H9 (cell line): ENCODE data around the gene ZNF691. TPM values are rescaled to one million over a fixed set of nuclear protein-coding genes. Genes with fewer than 3 reads are reported as not detected.

ENCODE experiments used
- DNase-seq: peaks from one replicate; pipeline ENCODE4 v3.0.0-alpha.2; 2017
- H2AFZ ChIP-seq: one replicate; pipeline ENCODE4 v1.6.1; 2013; ENCODE audit warnings: mild to moderate bottlenecking, low read length, control low read depth, moderate library complexity
- H2AK5ac ChIP-seq: 2 replicates; pipeline ENCODE4 v1.6.1; 2013; ENCODE audit warnings: low read length, control low read depth, mixed read lengths; ENCODE audit not compliant: insufficient read length
- H2BK120ac ChIP-seq: one replicate; pipeline ENCODE4 v1.6.1; 2013; ENCODE audit warnings: low read depth, mild to moderate bottlenecking, low read length, control low read depth, inconsistent platforms; ENCODE audit not compliant: poor library complexity, severe bottlenecking
- H2BK12ac ChIP-seq: 2 replicates; pipeline ENCODE4 v1.6.1; 2013; ENCODE audit warnings: low read length, control low read depth, mixed read lengths, low read depth; ENCODE audit not compliant: insufficient read length
- H2BK15ac ChIP-seq: 2 replicates; pipeline ENCODE4 v1.6.1; 2013; ENCODE audit warnings: low read depth, low read length, control low read depth
- H2BK20ac ChIP-seq: one replicate; pipeline ENCODE4 v1.6.1; 2013; ENCODE audit warnings: low read depth, mild to moderate bottlenecking, low read length, control low read depth, inconsistent platforms; ENCODE audit not compliant: poor library complexity, severe bottlenecking
- H2BK5ac ChIP-seq: 2 replicates; pipeline ENCODE4 v1.6.1; 2013; ENCODE audit warnings: low read length, control low read depth, mixed read lengths; ENCODE audit not compliant: insufficient read length
- H3K14ac ChIP-seq: 2 replicates; pipeline ENCODE4 v1.6.1; 2013; ENCODE audit warnings: low read length, control low read depth; ENCODE audit not compliant: insufficient read depth
- H3K18ac ChIP-seq: 2 replicates; pipeline ENCODE4 v1.6.1; 2013; ENCODE audit warnings: low read depth, mild to moderate bottlenecking, mixed read lengths, low read length, control low read depth; ENCODE audit not compliant: insufficient read length
- H3K23ac ChIP-seq: 2 replicates; pipeline ENCODE4 v1.6.1; 2013; ENCODE audit warnings: low read length, control low read depth, mixed read lengths, low read depth; ENCODE audit not compliant: insufficient read length
- H3K23me2 ChIP-seq: 2 replicates; pipeline ENCODE4 v1.6.1; 2013; ENCODE audit warnings: low read depth, mild to moderate bottlenecking, mixed read lengths, low read length, control low read depth; ENCODE audit not compliant: insufficient read length, poor library complexity, severe bottlenecking
- H3K27ac ChIP-seq: 2 replicates; pipeline ENCODE4 v1.5.1; 2013; ENCODE audit warnings: low read length, control low read depth, mixed read lengths, low read depth; ENCODE audit not compliant: insufficient read length
- H3K27me3 ChIP-seq: 2 replicates; pipeline ENCODE4 v1.6.1; 2013; ENCODE audit warnings: low read length, control low read depth, inconsistent platforms; ENCODE audit not compliant: insufficient read depth
- H3K4ac ChIP-seq: 2 replicates; pipeline ENCODE4 v1.6.1; 2013; ENCODE audit warnings: low read depth, mild to moderate bottlenecking, control low read depth, inconsistent platforms, low read length, moderate library complexity
- H3K4me1 ChIP-seq: 2 replicates; pipeline ENCODE4 v1.6.1; 2013; ENCODE audit warnings: low read length, control low read depth, inconsistent platforms; ENCODE audit not compliant: insufficient read depth
- H3K4me2 ChIP-seq: 2 replicates; pipeline ENCODE4 v1.6.1; 2013; ENCODE audit warnings: low read length, control low read depth, mixed read lengths; ENCODE audit not compliant: insufficient read length, insufficient read depth
- H3K56ac ChIP-seq: 2 replicates; pipeline ENCODE4 v1.6.1; 2013; ENCODE audit warnings: low read depth, mild to moderate bottlenecking, mixed read lengths, low read length, control low read depth; ENCODE audit not compliant: insufficient read length
- H3K79me1 ChIP-seq: 2 replicates; pipeline ENCODE4 v1.6.1; 2013; ENCODE audit warnings: low read depth, mild to moderate bottlenecking, moderate library complexity, low read length, control low read depth, inconsistent platforms; ENCODE audit not compliant: insufficient read depth, poor library complexity, severe bottlenecking
- H3K79me2 ChIP-seq: 2 replicates; pipeline ENCODE4 v1.6.1; 2013; ENCODE audit warnings: low read length, control low read depth, inconsistent platforms; ENCODE audit not compliant: insufficient read depth
- H3K9ac ChIP-seq: 2 replicates; pipeline ENCODE4 v1.6.1; 2013; ENCODE audit warnings: low read length, control low read depth, mixed read lengths; ENCODE audit not compliant: insufficient read length; ENCODE audit errors: extremely low read depth
- H3K9me3 ChIP-seq: one replicate; pipeline ENCODE4 v1.6.1; 2013; ENCODE audit warnings: low read depth, low read length, inconsistent platforms; ENCODE audit not compliant: control insufficient read depth
- H3T11ph ChIP-seq: one replicate; pipeline ENCODE4 v1.6.1; 2013; ENCODE audit warnings: mild to moderate bottlenecking, low read length, control low read depth, inconsistent platforms
- H4K20me1 ChIP-seq: one replicate; pipeline ENCODE4 v1.6.1; 2013; ENCODE audit not compliant: control insufficient read depth, insufficient read length, insufficient read depth
- H4K5ac ChIP-seq: 2 replicates; pipeline ENCODE4 v1.6.1; 2013; ENCODE audit warnings: low read depth, mild to moderate bottlenecking, mixed read lengths, low read length, control low read depth; ENCODE audit not compliant: insufficient read length
- H4K8ac ChIP-seq: replicated peaks from 2 replicates; pipeline ENCODE4 v1.6.1; 2013; ENCODE audit warnings: low read length, control low read depth, mixed read lengths, low read depth; ENCODE audit not compliant: insufficient read length
- H4K91ac ChIP-seq: 2 replicates; pipeline ENCODE4 v1.6.1; 2013; ENCODE audit warnings: low read depth, mild to moderate bottlenecking, moderate library complexity, mixed read lengths, low read length, control low read depth; ENCODE audit not compliant: insufficient read length
- H3K27ac Mint-ChIP-seq, 3 experiments: 2 replicates in 2 of 3; 3 replicates in 1 of 3; pipeline ENCODE4 v1.8.0; 2020 to 2021; ENCODE audit warnings: mixed read lengths in 3 of 3, mild to moderate bottlenecking in 1 of 3, moderate library complexity in 1 of 3
- H3K27me3 Mint-ChIP-seq: 2 replicates; pipeline ENCODE4 v1.8.0; 2021; ENCODE audit warnings: low read depth, mild to moderate bottlenecking, moderate library complexity, mixed read lengths
- H3K36me3 Mint-ChIP-seq, 3 experiments: 2 replicates in 2 of 3; 3 replicates in 1 of 3; pipeline ENCODE4 v1.8.0; 2020 to 2021; ENCODE audit warnings: low read depth in 3 of 3, mixed read lengths in 3 of 3; ENCODE audit not compliant: insufficient read depth in 1 of 3
- H3K4me1 Mint-ChIP-seq, 2 experiments: 2 replicates each; pipeline ENCODE4 v1.8.0; 2020; ENCODE audit warnings: mixed read lengths in 2 of 2
- H3K4me3 Mint-ChIP-seq, 2 experiments: 2 replicates in 1 of 2; 3 replicates in 1 of 2; pipeline ENCODE4 v1.8.0; 2020 to 2021; ENCODE audit warnings: mild to moderate bottlenecking in 2 of 2, mixed read lengths in 2 of 2, moderate library complexity in 1 of 2
- H3K9me3 Mint-ChIP-seq, 2 experiments: 2 replicates in 1 of 2; 3 replicates in 1 of 2; pipeline ENCODE4 v1.8.0; 2020; ENCODE audit warnings: mild to moderate bottlenecking in 2 of 2, mixed read lengths in 2 of 2, moderate library complexity in 1 of 2
- WGBS: extraction: QIAGEN DNeasy Blood & Tissue Kit; methylation state at CpG from one replicate; pipeline ENCODE4 v1.1.7; 2013; ENCODE audit warnings: missing lambda C conversion rate, low lambda C conversion rate, mixed read lengths; ENCODE audit not compliant: insufficient read length; ENCODE audit errors: extremely low coverage; 5-methylcytosine and 5-hydroxymethylcytosine counted together
- total RNA-seq: library from RNA; stranded (reverse); gene quantifications from 2 replicates; pipeline ENCODE4 v1.2.1, GENCODE V29; 2021
- TF ChIP-seq, protein P1 (sequence below): fragments of 200-600 bp; sonication (generic); conservative IDR thresholded peaks from 3 replicates; pipeline ENCODE4 v1.8.0; 2021; ENCODE audit warnings: antibody characterized with exemption, mild to moderate bottlenecking

ZNF691 gene
- total RNA-seq, 1 experiment from 2014 or later = 20.1 TPM

DNA sequence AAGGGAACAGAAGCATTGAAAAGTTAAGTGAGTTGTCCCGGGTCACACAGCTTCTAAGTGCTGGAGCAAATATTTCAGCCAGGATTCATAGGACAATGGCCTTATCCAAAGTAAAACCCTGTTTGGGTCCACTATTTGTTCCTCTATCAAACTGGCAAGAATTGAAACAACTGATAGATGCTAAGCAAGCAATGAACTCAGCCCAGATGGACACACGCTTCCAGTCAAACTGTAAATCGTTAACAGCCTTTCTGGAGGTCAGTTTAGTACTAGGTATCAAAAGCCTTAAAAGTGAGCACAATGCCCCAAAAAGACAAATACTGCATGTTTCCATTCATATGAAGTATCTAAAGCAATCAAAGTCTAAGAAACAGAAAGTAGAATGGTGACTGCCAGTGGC is 28.4 kb upstream of the ZNF691 start:
- Mint-ChIP-seq H3K9me3 (no peaks in the 10 kb centered on the region), H3K4me1 (peaks cover 22 to 29% of the 10 kb centered on the region in 2 experiments), H3K36me3 (peaks cover 0 to 16% (median 9%) of the 10 kb centered on the region in 3 experiments; a peak in 5 of 7 replicates), H3K4me3 (peak overlapping the region in 1 of 2 experiments; percentile 75; a peak in 1 of 5 replicates), H3K27ac (no peak overlapping the region), H3K27me3 (no peaks in the 10 kb centered on the region)
- Histone ChIP-seq H3K9me3 (no peaks in the 10 kb centered on the region), H2BK120ac (no peak overlapping the region), H3K14ac (no peak overlapping the region), H2BK12ac (no peak overlapping the region), H3K4me2 (no peak overlapping the region), H3K23me2 (peaks cover 9% of the 10 kb centered on the region), H4K8ac (no peak overlapping the region), H3K23ac (no peak overlapping the region), H4K91ac (no peak overlapping the region), H3K56ac (no peak overlapping the region), H2AK5ac (no peak overlapping the region), H3K9ac (no peak overlapping the region), H4K20me1 (no peaks in the 10 kb centered on the region), H3K79me2 (no peaks in the 10 kb centered on the region), H2BK20ac (no peak overlapping the region), H3K4me1 (no peaks in the 10 kb centered on the region), H2BK5ac (no peak overlapping the region), H2AFZ (no peak overlapping the region), H4K5ac (no peak overlapping the region), H3K27me3 (no peaks in the 10 kb centered on the region), H3T11ph (no peak overlapping the region), H3K79me1 (no peaks in the 10 kb centered on the region), H3K4ac (no peak overlapping the region), H3K27ac (no peak overlapping the region), H3K18ac (no peak overlapping the region), H2BK15ac (no peak overlapping the region)
- no CpG with 5 or more reads among the region's 3 CpGs for WGBS
- no peak for DNase-seq
- TF ChIP-seq, protein P1, sequence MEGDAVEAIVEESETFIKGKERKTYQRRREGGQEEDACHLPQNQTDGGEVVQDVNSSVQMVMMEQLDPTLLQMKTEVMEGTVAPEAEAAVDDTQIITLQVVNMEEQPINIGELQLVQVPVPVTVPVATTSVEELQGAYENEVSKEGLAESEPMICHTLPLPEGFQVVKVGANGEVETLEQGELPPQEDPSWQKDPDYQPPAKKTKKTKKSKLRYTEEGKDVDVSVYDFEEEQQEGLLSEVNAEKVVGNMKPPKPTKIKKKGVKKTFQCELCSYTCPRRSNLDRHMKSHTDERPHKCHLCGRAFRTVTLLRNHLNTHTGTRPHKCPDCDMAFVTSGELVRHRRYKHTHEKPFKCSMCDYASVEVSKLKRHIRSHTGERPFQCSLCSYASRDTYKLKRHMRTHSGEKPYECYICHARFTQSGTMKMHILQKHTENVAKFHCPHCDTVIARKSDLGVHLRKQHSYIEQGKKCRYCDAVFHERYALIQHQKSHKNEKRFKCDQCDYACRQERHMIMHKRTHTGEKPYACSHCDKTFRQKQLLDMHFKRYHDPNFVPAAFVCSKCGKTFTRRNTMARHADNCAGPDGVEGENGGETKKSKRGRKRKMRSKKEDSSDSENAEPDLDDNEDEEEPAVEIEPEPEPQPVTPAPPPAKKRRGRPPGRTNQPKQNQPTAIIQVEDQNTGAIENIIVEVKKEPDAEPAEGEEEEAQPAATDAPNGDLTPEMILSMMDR = no peak
